Progenitor cell of endocrine pancreas (in vitro differentiated cells): ENCODE results near the gene ELOA. TPM values are rescaled to one million over a fixed set of nuclear protein-coding genes. Genes with fewer than 3 reads are reported as not detected.

ENCODE experiments used
- DNase-seq: peaks from one replicate; pipeline ENCODE4 v3.0.0; 2021; ENCODE audit warnings: low spot score; ENCODE audit not compliant: unreplicated experiment
- H3K27ac Mint-ChIP-seq: 2 replicates; pipeline ENCODE4 v1.8.0; 2021; ENCODE audit warnings: mild to moderate bottlenecking, moderate library complexity, mixed read lengths
- H3K27me3 Mint-ChIP-seq: 2 replicates; pipeline ENCODE4 v1.8.0; 2021; ENCODE audit warnings: mixed read lengths
- H3K36me3 Mint-ChIP-seq: 2 replicates; pipeline ENCODE4 v1.8.0; 2022; ENCODE audit warnings: mixed read lengths; ENCODE audit not compliant: insufficient read depth
- H3K4me1 Mint-ChIP-seq: 2 replicates; pipeline ENCODE4 v1.8.0; 2021; ENCODE audit warnings: low read depth, mixed read lengths
- H3K4me3 Mint-ChIP-seq: 2 replicates; pipeline ENCODE4 v1.8.0; 2021; ENCODE audit warnings: low read depth, mild to moderate bottlenecking, moderate library complexity, mixed read lengths
- H3K9me3 Mint-ChIP-seq: 2 replicates; pipeline ENCODE4 v1.8.0; 2021; ENCODE audit warnings: low read depth, mixed read lengths
- total RNA-seq: library from RNA; stranded (reverse); gene quantifications from 2 replicates; pipeline ENCODE4 v1.2.1, GENCODE V29; 2021
- TF ChIP-seq, protein P1 (sequence below): fragments of 200-600 bp; sonication (generic); IDR thresholded peaks from one replicate; pipeline ENCODE4 v1.5.0; 2021; ENCODE audit warnings: antibody characterized with exemption, mild to moderate bottlenecking; ENCODE audit not compliant: unreplicated experiment

ELOA gene
- total RNA-seq, 1 donor from 2014 or later: 37.5 TPM

DNA sequence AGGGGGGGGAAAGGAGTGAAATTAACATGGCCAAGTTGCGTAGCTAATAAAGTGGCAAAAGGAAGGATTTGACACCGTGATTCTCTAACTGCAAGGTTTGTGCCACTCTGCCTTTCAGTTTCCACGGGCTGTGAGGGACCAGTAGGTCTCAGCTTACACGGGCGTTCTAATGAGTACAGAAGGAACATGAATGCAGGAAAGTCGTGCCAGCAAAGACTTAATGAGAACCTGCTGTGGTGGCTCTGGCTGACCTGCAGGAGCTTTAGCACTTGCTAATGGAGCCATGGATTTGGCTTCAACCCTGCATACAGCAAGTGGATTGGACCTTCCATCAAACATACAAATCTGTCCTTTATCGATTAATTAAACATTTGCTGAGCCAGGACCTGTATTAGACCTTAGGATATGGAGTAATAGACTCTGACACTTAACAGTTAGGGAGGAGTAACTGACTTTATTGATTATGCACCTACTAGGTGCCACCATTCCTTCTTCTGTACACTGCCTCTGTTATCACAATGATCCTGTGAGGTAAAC, 19.8 kb downstream of the ELOA start:
- Mint-ChIP-seq H3K27ac (no peak overlapping the region), H3K4me1 (no peaks in the 10 kb centered on the region), H3K4me3 (no peak overlapping the region), H3K36me3 (peaks cover 12% of the 10 kb centered on the region), H3K27me3 (no peaks in the 10 kb centered on the region), H3K9me3 (no peaks in the 10 kb centered on the region)
- TF ChIP-seq, protein P1, sequence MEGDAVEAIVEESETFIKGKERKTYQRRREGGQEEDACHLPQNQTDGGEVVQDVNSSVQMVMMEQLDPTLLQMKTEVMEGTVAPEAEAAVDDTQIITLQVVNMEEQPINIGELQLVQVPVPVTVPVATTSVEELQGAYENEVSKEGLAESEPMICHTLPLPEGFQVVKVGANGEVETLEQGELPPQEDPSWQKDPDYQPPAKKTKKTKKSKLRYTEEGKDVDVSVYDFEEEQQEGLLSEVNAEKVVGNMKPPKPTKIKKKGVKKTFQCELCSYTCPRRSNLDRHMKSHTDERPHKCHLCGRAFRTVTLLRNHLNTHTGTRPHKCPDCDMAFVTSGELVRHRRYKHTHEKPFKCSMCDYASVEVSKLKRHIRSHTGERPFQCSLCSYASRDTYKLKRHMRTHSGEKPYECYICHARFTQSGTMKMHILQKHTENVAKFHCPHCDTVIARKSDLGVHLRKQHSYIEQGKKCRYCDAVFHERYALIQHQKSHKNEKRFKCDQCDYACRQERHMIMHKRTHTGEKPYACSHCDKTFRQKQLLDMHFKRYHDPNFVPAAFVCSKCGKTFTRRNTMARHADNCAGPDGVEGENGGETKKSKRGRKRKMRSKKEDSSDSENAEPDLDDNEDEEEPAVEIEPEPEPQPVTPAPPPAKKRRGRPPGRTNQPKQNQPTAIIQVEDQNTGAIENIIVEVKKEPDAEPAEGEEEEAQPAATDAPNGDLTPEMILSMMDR: no peak
- DNase-seq: no peak

DNA sequence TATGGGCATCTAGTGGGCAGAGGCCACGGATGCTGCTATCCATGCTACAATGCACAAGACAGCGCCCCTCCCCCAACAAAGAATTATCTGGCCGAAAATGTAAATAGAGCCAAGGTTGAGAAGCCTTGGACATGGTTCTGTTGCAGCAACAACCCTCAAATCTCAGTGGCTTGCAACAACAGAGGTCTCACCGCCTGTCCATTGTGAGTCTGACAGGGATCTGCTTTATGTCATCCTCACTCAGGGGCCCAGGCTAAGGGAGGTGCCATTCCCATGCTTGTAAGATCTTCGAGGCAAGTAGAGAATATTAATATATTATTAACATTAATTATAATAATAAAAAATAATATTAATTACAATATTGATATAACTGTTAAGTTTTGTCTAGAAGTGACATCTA, 25.5 kb downstream of the ELOA start:
- H3K27ac Mint-ChIP-seq: no peak overlapping the region
- TF ChIP-seq, protein P1: no peak
- H3K36me3 Mint-ChIP-seq: peaks cover 2% of the 10 kb centered on the region
- no peaks in the 10 kb centered on the region for H3K9me3 Mint-ChIP-seq
- H3K4me3 Mint-ChIP-seq: no peak overlapping the region
- no peaks in the 10 kb centered on the region for H3K27me3 Mint-ChIP-seq
- DNase-seq: no peak
- no peaks in the 10 kb centered on the region for H3K4me1 Mint-ChIP-seq

DNA sequence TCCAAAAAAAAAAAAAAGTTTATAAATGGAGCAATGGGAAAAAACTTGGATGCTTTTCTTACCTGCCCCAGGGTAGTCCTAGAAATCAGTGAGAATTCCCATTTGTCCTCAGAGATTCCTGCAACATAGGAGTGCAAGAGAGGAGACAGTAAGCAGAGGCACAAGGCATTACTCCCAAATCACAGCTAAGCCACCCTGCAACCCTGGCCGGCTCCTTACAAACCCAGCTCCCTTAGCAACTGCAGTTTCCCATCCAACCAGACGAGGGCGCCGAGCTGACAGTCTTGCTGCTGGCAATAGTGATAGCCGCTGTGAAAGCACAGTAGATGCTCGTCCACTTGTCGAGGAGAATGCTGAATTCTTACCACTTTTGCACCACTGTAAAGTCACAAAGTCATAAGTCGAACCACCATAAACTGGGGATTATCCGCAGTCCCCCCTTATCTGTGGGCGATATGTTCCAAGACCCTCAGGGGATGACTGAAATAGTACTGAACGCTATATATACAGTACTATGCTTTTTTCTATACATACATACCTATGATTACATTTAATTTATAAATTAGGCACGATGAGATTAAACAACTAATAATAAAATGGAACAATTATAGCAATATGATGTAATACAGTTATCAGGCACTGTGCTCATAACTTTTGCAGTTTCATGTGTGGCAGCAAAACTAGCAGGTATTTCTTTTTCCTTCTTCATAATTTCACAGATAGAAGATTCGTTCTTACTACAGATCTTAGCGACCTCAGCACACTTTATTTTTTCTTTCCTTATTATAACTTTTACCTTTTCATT, 29.0 kb downstream of the ELOA start:
- H3K9me3 Mint-ChIP-seq: no peaks in the 10 kb centered on the region
- H3K27ac Mint-ChIP-seq: no peak overlapping the region
- no peaks in the 10 kb centered on the region for H3K27me3 Mint-ChIP-seq
- TF ChIP-seq, protein P1: peak; percentile 95
- DNase-seq: peak; percentile 79
- H3K4me1 Mint-ChIP-seq: peaks cover 13% of the 10 kb centered on the region
- H3K36me3 Mint-ChIP-seq: no peaks in the 10 kb centered on the region
- no peak overlapping the region for H3K4me3 Mint-ChIP-seq

DNA sequence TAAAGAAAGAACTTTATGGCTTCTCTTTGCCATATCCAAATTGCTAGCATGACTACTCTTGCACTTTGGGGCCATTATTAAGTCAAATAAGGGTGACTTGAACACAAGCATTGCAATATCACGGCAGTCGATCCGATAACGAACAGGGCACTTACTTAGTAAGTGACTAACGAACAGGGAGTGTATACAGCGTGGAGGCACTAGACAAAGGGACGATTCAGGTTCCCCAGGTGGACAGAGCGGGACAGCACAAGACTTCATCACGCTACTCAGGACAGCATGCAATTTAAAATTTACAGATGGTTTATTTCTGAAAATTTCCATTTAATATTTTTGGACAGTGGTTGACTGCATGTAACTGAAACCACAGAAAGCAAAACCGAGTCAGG, 29.6 kb downstream of the ELOA start:
- H3K9me3 Mint-ChIP-seq: no peaks in the 10 kb centered on the region
- DNase-seq: no peak
- no peaks in the 10 kb centered on the region for H3K36me3 Mint-ChIP-seq
- TF ChIP-seq, protein P1: no peak
- H3K27me3 Mint-ChIP-seq: no peaks in the 10 kb centered on the region
- H3K4me1 Mint-ChIP-seq: peaks cover 15% of the 10 kb centered on the region
- no peak overlapping the region for H3K27ac Mint-ChIP-seq
- H3K4me3 Mint-ChIP-seq: no peak overlapping the region

DNA sequence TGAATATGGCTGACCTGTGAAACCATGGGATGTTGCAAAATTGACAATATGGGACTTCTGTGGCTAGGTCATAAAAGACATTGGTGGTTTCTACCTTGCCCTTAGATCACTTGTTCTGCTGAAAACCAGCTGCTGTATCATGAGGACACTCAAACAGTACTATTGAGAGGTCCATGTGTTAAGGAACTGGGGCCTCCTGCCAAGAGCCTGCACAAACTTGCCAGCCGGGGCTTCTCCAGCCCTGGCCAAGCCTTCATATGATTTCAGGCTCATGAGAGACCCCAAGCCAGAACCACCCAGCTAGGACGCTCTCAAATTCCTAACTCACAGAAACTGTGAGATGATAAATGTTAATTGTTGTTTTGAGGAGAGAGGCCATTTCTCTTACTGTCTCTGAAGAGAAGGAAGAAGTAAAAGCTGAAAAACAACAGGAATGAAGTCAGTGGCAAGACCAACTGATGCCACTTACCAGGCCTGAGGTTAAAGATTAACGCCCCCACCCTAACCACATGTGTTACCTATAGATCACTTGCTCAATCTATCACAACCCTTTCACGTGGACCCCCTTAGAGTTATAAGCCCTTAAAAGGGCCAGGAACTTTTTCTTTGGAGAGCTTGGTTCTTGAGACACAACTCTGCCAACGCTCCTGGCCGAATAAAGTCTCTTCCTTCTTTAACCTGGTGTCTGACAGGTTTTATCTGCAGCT, 31.1 kb downstream of the ELOA start:
- Mint-ChIP-seq H3K4me3 (no peak overlapping the region), H3K27ac (peak overlapping the region; percentile 75), H3K9me3 (no peaks in the 10 kb centered on the region), H3K27me3 (no peaks in the 10 kb centered on the region), H3K36me3 (no peaks in the 10 kb centered on the region), H3K4me1 (peaks cover 18% of the 10 kb centered on the region)
- TF ChIP-seq, protein P1: no peak
- no peak for DNase-seq
